GM23338 (cell line): Measurements from ENCODE around the gene PCIF1. TPM values are rescaled to one million over a fixed set of nuclear protein-coding genes. Genes with fewer than 3 reads are reported as not detected.

ENCODE experiments used
- ATAC-seq: fragments of 200-7000 bp; cut with Tn5 transposase; 3 replicates; pipeline ENCODE4 v1.9.1; 2020
- DNase-seq: peaks from one replicate; pipeline ENCODE4 v3.0.0-alpha.2; 2015; ENCODE audit warnings: low spot score
- H2AFZ ChIP-seq: fragments of 200-600 bp; sonication (generic); 2 replicates; pipeline ENCODE4 v1.8.0; 2016; ENCODE audit warnings: antibody characterized with exemption, mild to moderate bottlenecking, moderate library complexity
- H3F3A ChIP-seq: fragments of 200-600 bp; sonication (generic); replicated peaks from 2 replicates; pipeline ENCODE4 v1.8.0; 2017; ENCODE audit warnings: antibody characterized with exemption, mixed run types, low read depth
- H3K27ac ChIP-seq: fragments of 200-600 bp; sonication (generic); 2 replicates; pipeline ENCODE4 v1.6.1; 2016; ENCODE audit warnings: low read depth
- H3K27me3 ChIP-seq: fragments of 200-600 bp; sonication (generic); 2 replicates; pipeline ENCODE4 v1.8.0; 2016; ENCODE audit warnings: mild to moderate bottlenecking, mixed run types, moderate library complexity; ENCODE audit not compliant: insufficient read depth
- H3K36me3 ChIP-seq: fragments of 200-600 bp; sonication (generic); 2 replicates; pipeline ENCODE4 v1.8.0; 2016; ENCODE audit warnings: mild to moderate bottlenecking; ENCODE audit not compliant: insufficient read depth
- H3K4me1 ChIP-seq: fragments of 200-600 bp; sonication (generic); 2 replicates; pipeline ENCODE4 v1.8.0; 2016; ENCODE audit warnings: mild to moderate bottlenecking, moderate library complexity; ENCODE audit not compliant: insufficient read depth
- H3K4me2 ChIP-seq: fragments of 200-600 bp; sonication (generic); 2 replicates; pipeline ENCODE4 v1.7.1; 2017; ENCODE audit warnings: mixed run types
- H3K4me3 ChIP-seq: fragments of 200-600 bp; sonication (generic); 2 replicates; pipeline ENCODE4 v1.6.1; 2016; ENCODE audit warnings: mixed run types
- H3K79me2 ChIP-seq: fragments of 200-600 bp; sonication (generic); replicated peaks from 2 replicates; pipeline ENCODE4 v1.8.0; 2017; ENCODE audit warnings: mild to moderate bottlenecking; ENCODE audit not compliant: insufficient read depth
- H3K9me2 ChIP-seq: fragments of 200-600 bp; sonication (generic); 2 replicates; pipeline ENCODE4 v1.8.0; 2017; ENCODE audit not compliant: insufficient read depth
- H4K20me1 ChIP-seq: fragments of 200-600 bp; sonication (generic); replicated peaks from 2 replicates; pipeline ENCODE4 v1.8.0; 2017; ENCODE audit warnings: mild to moderate bottlenecking; ENCODE audit not compliant: insufficient read depth
- H3K27ac Mint-ChIP-seq: 2 replicates; pipeline ENCODE4 v1.8.0; 2020; ENCODE audit warnings: inconsistent platforms, mild to moderate bottlenecking, moderate library complexity, mixed read lengths
- H3K27me3 Mint-ChIP-seq: 3 replicates; pipeline ENCODE4 v1.8.0; 2022; ENCODE audit warnings: low read depth, mild to moderate bottlenecking, moderate library complexity, mixed read lengths, inconsistent platforms; ENCODE audit not compliant: insufficient read depth, poor library complexity
- H3K36me3 Mint-ChIP-seq: 3 replicates; pipeline ENCODE4 v1.8.0; 2021; ENCODE audit warnings: low read depth, mild to moderate bottlenecking, inconsistent platforms, moderate library complexity, mixed read lengths
- H3K4me1 Mint-ChIP-seq: 3 replicates; pipeline ENCODE4 v1.8.0; 2020; ENCODE audit warnings: mild to moderate bottlenecking, inconsistent platforms, mixed read lengths
- H3K4me3 Mint-ChIP-seq: 3 replicates; pipeline ENCODE4 v1.8.0; 2021; ENCODE audit warnings: moderate library complexity, mild to moderate bottlenecking, inconsistent platforms, mixed read lengths
- H3K9me3 Mint-ChIP-seq: 3 replicates; pipeline ENCODE4 v1.8.0; 2020; ENCODE audit warnings: moderate library complexity, mild to moderate bottlenecking, inconsistent platforms, mixed read lengths
- CREB1 ChIP-seq: fragments of 250-450 bp; sonication (Bioruptor Pico); IDR thresholded peaks from 2 replicates; pipeline ENCODE4 v1.5.0; 2020; ENCODE audit warnings: low read depth, mild to moderate bottlenecking, moderate library complexity
- CTCF ChIP-seq, 2 experiments: fragments of 200-600 bp in 1 of 2; sonication (generic) in 1 of 2; conservative IDR thresholded peaks; 2 replicates each; pipeline versions ENCODE4 v1.5.1 to v1.6.1; 2016 to 2017; ENCODE audit warnings: antibody characterized with exemption in 2 of 2, low read depth in 2 of 2, mild to moderate bottlenecking in 2 of 2, moderate library complexity in 1 of 2
- ETS1 ChIP-seq: IDR thresholded peaks from 2 replicates; pipeline ENCODE4 v1.6.1; 2016; ENCODE audit warnings: antibody characterized with exemption
- EZH2 ChIP-seq: fragments of 200-600 bp; sonication (generic); IDR thresholded peaks from one replicate; pipeline ENCODE4 v1.8.0; 2017; ENCODE audit warnings: antibody characterized with exemption, mild to moderate bottlenecking, low read depth; ENCODE audit not compliant: unreplicated experiment
- EZH2phosphoT487 ChIP-seq: fragments of 200-600 bp; sonication (generic); IDR thresholded peaks from one replicate; pipeline ENCODE4 v1.8.1; 2018; ENCODE audit warnings: antibody characterized with exemption; ENCODE audit not compliant: unreplicated experiment
- JUNB ChIP-seq: IDR thresholded peaks from one replicate; pipeline ENCODE4 v1.6.1; 2016; ENCODE audit warnings: antibody characterized with exemption; ENCODE audit not compliant: unreplicated experiment
- NANOG ChIP-seq: IDR thresholded peaks from 2 replicates; pipeline ENCODE4 v1.6.1; 2016; ENCODE audit warnings: antibody characterized with exemption, borderline replicate concordance
- POLR2AphosphoS5 ChIP-seq: IDR thresholded peaks from 2 replicates; pipeline ENCODE4 v1.6.1; 2016; ENCODE audit warnings: antibody characterized with exemption, low read depth
- REST ChIP-seq: IDR thresholded peaks from one replicate; pipeline ENCODE4 v1.6.1; 2018; ENCODE audit warnings: antibody characterized with exemption; ENCODE audit not compliant: unreplicated experiment
- STAT1 ChIP-seq: IDR thresholded peaks from one replicate; pipeline ENCODE4 v1.6.1; 2016; ENCODE audit warnings: antibody characterized with exemption; ENCODE audit not compliant: unreplicated experiment
- ZNF114 ChIP-seq: fragments of 250-450 bp; sonication (Bioruptor Pico); IDR thresholded peaks from 2 replicates; pipeline ENCODE4 v1.5.0; 2020; ENCODE audit warnings: mild to moderate bottlenecking, moderate library complexity
- ZNF331 ChIP-seq: fragments of 250-450 bp; sonication (Bioruptor Pico); IDR thresholded peaks from 2 replicates; pipeline ENCODE4 v1.5.0; 2020; ENCODE audit warnings: low read depth, mild to moderate bottlenecking, moderate library complexity
- ZNF462 ChIP-seq: fragments of 250-450 bp; sonication (Bioruptor Pico); IDR thresholded peaks from 2 replicates; pipeline ENCODE4 v1.5.0; 2020; ENCODE audit warnings: mild to moderate bottlenecking, moderate library complexity
- polyA plus RNA-seq: library from polyadenylated mRNA; unstranded; fragments of >200 nt; fragmentation: Nextera tagmentation; extraction: Ambion mirVana; gene quantifications from 2 replicates; pipeline ENCODE4 v1.2.1, GENCODE V29; 2016
- total RNA-seq: library from RNA; depleted of rRNA; stranded (reverse); fragments of >200 nt; shearing (Covaris generic); gene quantifications from 2 replicates; pipeline ENCODE4 v1.2.3, GENCODE V29; 2014

PCIF1 gene
- total and polyA plus RNA-seq, 2 experiments from 2014 or later = 26.1 to 28.3 TPM

- Histone ChIP-seq H3K27me3 (no peaks in the 10 kb centered on the region), H4K20me1 (no peaks in the 10 kb centered on the region; the same call in 1 of the 2 replicates), H3K36me3 (peaks cover 19% of the 10 kb centered on the region; the same call in 1 of the 2 replicates), H3K27ac (no peak overlapping the region), H3K79me2 (no peaks in the 10 kb centered on the region), H3K4me2 (no peak overlapping the region), H3K4me1 (no peaks in the 10 kb centered on the region; the same call in 1 of the 2 replicates), H3K9me2 (no peaks in the 10 kb centered on the region), H2AFZ (no peak overlapping the region), H3K4me3 (no peak overlapping the region), H3F3A (no peaks in the 10 kb centered on the region; the same call in 1 of the 2 replicates)
- Mint-ChIP-seq H3K36me3 (peaks cover 52% of the 10 kb centered on the region), H3K27me3 (peaks cover 13% of the 10 kb centered on the region), H3K27ac (no peak overlapping the region), H3K4me1 (peaks cover 5% of the 10 kb centered on the region; the same call in 2 of the 3 replicates), H3K4me3 (no peak overlapping the region), H3K9me3 (no peaks in the 10 kb centered on the region)
- ATAC-seq (no peak), DNase-seq (no peak)
- TF ChIP-seq ETS1 (no peak), STAT1 (no peak), JUNB (no peak), ZNF114 (CRISPR knock-in tag) (no peak), NANOG (no peak), POLR2AphosphoS5 (no peak), CREB1 (no peak), ZNF462 (CRISPR knock-in tag) (no peak), REST (no peak), EZH2 (no peak), EZH2phosphoT487 (no peak), ZNF331 (CRISPR knock-in tag) (no peak), CTCF (conservative IDR thresholded peaks at IDR 0.05; ENCODE audit: low read depth in 2 of 2) (no peak)
Measured at GRCh38 chr20:45948261-45948733, 13.8 kb downstream of the PCIF1 start.
